Thymus (tissue), 11 donors: ENCODE results near the gene UBE2O. TPM values are rescaled to one million over a fixed set of nuclear protein-coding genes. Genes with fewer than 3 reads are reported as not detected.
A peak's percentile ranks its signal among the peaks of the same experiment; 100 is the strongest.
"Not testable (repeated sequence)": the region's sequence is repeated elsewhere in the genome, so short reads cannot be mapped to it uniquely, and the experiment has no call there.

ENCODE experiments used
- DNase-seq, 9 donors: peaks; one replicate each; pipeline ENCODE4 v3.0.0-alpha.2; 2013; ENCODE audit warnings: low spot score in 9 of 9, low read depth in 6 of 9, missing footprints in 1 of 9
- H3K27ac ChIP-seq, 2 donors: one replicate each; pipeline ENCODE4 v1.5.1; 2013; ENCODE audit warnings: control low read depth in 1 of 2, low read depth in 1 of 2, low read length in 1 of 2, mild to moderate bottlenecking in 1 of 2, moderate library complexity in 1 of 2
- H3K27me3 ChIP-seq, 2 donors: one replicate each; pipeline ENCODE4 v1.5.1; 2013; ENCODE audit warnings: low read length in 1 of 2; ENCODE audit not compliant: control insufficient read depth in 2 of 2, insufficient read depth in 1 of 2
- H3K36me3 ChIP-seq, 2 donors: one replicate each; pipeline ENCODE4 v1.5.1; 2013; ENCODE audit warnings: low read length in 1 of 2, mild to moderate bottlenecking in 1 of 2, moderate library complexity in 1 of 2; ENCODE audit not compliant: control insufficient read depth in 2 of 2, insufficient read depth in 2 of 2
- H3K4me1 ChIP-seq, 2 donors: one replicate each; pipeline ENCODE4 v1.5.1; 2013; ENCODE audit warnings: low read length in 2 of 2; ENCODE audit not compliant: control insufficient read depth in 2 of 2, insufficient read depth in 2 of 2
- H3K4me3 ChIP-seq, 2 donors: one replicate each; pipeline ENCODE4 v1.5.1; 2013; ENCODE audit warnings: low read length in 2 of 2, control low read depth in 1 of 2, mild to moderate bottlenecking in 1 of 2
- H3K9me3 ChIP-seq, 2 donors: one replicate each; pipeline ENCODE4 v1.5.1; 2013; ENCODE audit warnings: low read length in 1 of 2, mild to moderate bottlenecking in 1 of 2; ENCODE audit not compliant: control insufficient read depth in 2 of 2, insufficient read depth in 1 of 2
- WGBS: extraction: QIAGEN DNeasy Blood & Tissue Kit; methylation state at CpG from one replicate; pipeline ENCODE4 v1.1.7; 2013; 5-methylcytosine and 5-hydroxymethylcytosine counted together
- polyA plus RNA-seq: library from polyadenylated mRNA; stranded (reverse); fragments of 200-250 nt; gene quantifications from one replicate; pipeline ENCODE4 v1.2.3, GENCODE V29; 2013
- total RNA-seq: library from RNA; stranded (reverse); fragments of 120-200 nt; gene quantifications from one replicate; pipeline ENCODE4 v1.2.4, GENCODE V29; 2013
- donor health status: healthy.

Gene UBE2O
- total and polyA plus RNA-seq, 2 donors, result 8.8 to 11.1 TPM

DNA sequence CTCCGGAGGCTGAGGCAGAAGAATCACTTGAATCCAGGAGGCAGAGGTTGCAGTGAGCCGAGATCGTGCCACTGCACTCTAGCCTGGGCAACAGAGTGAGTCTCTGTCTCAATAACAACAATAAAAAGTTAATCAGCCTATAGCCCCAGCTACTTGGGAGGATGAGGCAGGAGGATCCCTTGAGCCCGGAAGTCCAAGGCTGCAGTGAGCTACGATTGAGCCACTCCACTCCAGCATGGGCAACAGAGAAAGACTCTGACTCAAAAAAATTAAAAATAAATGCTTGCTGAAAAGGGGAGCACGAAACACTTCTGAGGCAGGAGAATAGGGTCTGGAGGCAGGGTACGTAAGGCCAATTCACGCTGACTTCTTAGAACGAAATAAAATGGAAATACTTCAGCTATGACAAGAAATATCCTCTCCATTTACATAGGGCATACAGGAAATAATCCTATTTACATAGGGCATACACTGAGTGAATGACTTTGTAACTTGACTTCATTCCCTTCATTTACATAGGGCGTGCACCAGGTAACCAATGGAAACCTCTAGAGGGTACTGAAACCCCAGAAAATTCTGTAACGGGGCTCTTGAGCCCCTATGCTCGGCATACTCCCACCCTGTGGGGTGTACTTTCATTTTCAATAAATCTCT, 96.0 kb downstream of the UBE2O start:
- no peak for DNase-seq
- Histone ChIP-seq H3K4me1 (peaks cover 5 to 13% of the 10 kb centered on the region in 2 donors), H3K9me3 (no peaks in the 10 kb centered on the region), H3K27me3 (peaks cover 0 to 7% of the 10 kb centered on the region in 2 donors), H3K4me3 (no peak overlapping the region), H3K27ac (no peak overlapping the region), H3K36me3 (no peaks in the 10 kb centered on the region)
- 90% methylated on average over 12 of the region's 12 CpGs for WGBS

- H3K27ac ChIP-seq, result no peak overlapping the region
- H3K36me3 ChIP-seq, result no peaks in the 10 kb centered on the region
- no peaks in the 10 kb centered on the region for H3K9me3 ChIP-seq
- no peak overlapping the region for H3K4me3 ChIP-seq
- peaks cover 5 to 13% of the 10 kb centered on the region in 2 donors for H3K4me1 ChIP-seq
- WGBS, result 63% methylated on average over 13 of the region's 13 CpGs
- peak in 1 of 9 donors; percentile 10 for DNase-seq
- H3K27me3 ChIP-seq, result peaks cover 0 to 7% of the 10 kb centered on the region in 2 donors
These were observed 98.1 kb downstream of the UBE2O start for GRCh38 chr17:76354747-76355310.

- H3K9me3 ChIP-seq, result no peaks in the 10 kb centered on the region
- peak overlapping the region; percentile 75 to 76 for H3K4me3 ChIP-seq
- WGBS, result 3% methylated on average over 18 of the region's 18 CpGs
- peak overlapping the region in 1 of 2 donors; percentile 84 for H3K27ac ChIP-seq
- H3K4me1 ChIP-seq, result peaks cover 5 to 13% of the 10 kb centered on the region in 2 donors
- peaks cover 0 to 7% of the 10 kb centered on the region in 2 donors for H3K27me3 ChIP-seq
- no peaks in the 10 kb centered on the region for H3K36me3 ChIP-seq
- DNase-seq, result no peak
These were observed 98.6 kb downstream of the UBE2O start for GRCh38 chr17:76354317-76354729.

DNA sequence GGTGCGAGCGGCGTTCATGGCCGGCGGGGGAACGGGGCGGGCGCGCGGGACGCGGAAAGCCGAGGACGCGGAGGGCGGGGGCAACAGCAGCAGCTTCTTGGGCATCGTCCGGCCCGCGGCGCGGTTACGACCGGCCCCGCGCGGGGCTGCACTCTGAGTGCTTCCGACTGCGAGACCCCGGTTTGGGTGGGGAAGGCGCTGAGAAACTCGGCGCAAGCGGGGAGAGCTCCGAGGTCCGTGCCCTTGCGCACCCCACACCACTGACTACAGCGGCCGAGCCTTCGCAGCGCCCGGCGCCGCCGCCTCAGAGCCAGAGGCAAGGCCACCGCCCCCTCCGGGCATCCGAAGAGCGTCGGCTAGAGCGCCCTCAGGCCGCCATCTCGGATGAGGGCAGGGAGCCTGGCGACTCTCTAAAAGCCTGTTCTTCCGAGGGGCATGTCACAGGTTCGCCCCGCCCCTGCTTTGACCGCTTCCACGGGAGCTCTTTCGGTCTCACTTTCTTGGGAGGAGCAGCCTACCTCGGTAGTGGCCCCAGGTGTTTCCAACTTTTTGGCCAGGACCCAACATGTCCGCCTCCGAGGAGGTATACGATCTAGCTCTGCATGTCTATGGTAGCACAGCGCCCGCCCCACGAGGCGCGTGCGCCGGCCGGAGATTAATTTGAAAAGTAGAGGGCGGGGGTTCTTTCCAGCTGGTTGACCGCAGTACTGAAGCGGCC, 99.2 kb downstream of the UBE2O start, which contains the start of gene PRPSAP1:
Gene PRPSAP1, minus strand, starts transcription at position 318 of the 718 bp plus-strand sequence. Its CDS starts 213 bp downstream, at position 105.
- under 1% methylated on average over 75 of the region's 75 CpGs for WGBS
- Histone ChIP-seq H3K4me3 (peak within 1 kb of the TSS; percentile 75 to 76), H3K27me3 (peaks cover 0 to 7% of the 10 kb centered on the region in 2 donors), H3K9me3 (no peaks in the 10 kb centered on the region), H3K4me1 (peaks cover 5 to 13% of the 10 kb centered on the region in 2 donors), H3K36me3 (no peaks in the 10 kb centered on the region), H3K27ac (peak within 1 kb of the TSS; percentile 83 to 84)
- peak; percentile 63 to 94 (median 82) for DNase-seq

DNA sequence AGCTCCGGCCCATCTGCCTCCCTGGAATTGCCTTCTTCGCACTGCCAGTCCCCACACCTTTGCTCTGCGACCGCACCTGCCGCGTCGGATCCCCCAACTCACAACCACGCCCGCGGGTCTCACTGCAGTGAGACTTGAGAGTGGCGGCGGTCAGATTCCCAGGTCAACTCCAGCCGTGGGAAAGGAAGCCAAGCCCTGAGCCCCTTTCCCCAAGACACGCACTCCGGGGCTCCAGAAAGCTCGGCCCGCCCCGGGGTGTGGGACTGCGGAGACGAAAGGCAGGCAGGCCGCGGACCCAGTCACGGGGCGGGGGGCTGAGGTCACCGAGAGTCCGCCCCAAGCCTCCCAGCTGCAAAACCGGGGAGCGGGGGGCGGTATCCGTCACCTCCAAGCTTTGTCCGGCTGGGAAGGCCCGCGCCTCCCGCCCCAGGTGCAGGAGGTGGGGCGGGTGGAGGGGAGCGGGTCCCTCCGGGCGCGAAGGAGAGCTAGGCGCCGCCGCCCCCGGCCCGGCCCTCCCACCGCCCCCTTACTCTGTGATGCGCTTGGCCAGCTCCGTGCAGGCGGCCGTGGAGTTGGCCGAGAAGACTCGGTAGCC, 99.9 kb downstream of the UBE2O start:
- Histone ChIP-seq H3K4me3 (peak overlapping the region; percentile 75 to 76), H3K27ac (peak overlapping the region in 1 of 2 donors; percentile 84), H3K27me3 (peaks cover 0 to 7% of the 10 kb centered on the region in 2 donors), H3K9me3 (no peaks in the 10 kb centered on the region), H3K36me3 (no peaks in the 10 kb centered on the region), H3K4me1 (peaks cover 5 to 13% of the 10 kb centered on the region in 2 donors)
- peak in 1 of 9 donors; percentile 19 for DNase-seq
- under 1% methylated on average over 51 of the region's 51 CpGs for WGBS

DNA sequence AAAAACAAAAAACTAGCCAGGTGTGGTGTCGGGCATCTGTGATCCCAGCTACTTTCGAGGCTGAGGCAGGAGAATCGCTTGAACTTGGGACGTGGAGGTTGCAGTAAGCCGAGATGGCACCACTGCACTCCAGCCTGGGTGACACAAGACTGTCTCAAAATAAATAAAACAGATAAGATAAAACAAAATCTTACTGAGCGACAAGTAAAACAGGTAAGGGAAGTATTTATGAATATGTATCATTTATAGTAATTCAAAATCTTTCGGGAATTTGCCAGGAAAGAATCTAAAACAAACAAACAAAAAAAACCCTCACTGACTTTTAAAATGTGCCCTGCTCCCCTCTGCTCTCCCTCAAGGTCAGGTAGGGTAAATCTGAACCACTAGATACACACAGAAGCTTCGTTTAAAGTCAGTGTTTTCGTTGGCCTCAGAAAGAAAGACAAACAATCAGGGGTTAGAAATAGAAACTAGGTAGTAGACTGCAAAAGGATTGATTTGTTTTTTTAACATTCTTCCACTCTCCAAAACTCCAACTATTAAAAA, 101.4 kb downstream of the UBE2O start:
- Histone ChIP-seq H3K36me3 (peaks cover 3 to 5% of the 10 kb centered on the region in 2 donors), H3K9me3 (no peaks in the 10 kb centered on the region), H3K4me3 (no peak overlapping the region), H3K4me1 (peaks cover 5 to 13% of the 10 kb centered on the region in 2 donors), H3K27me3 (peaks cover 0 to 7% of the 10 kb centered on the region in 2 donors), H3K27ac (no peak overlapping the region)
- 95% methylated on average over 9 of the region's 9 CpGs for WGBS
- DNase-seq, result no peak

GRCh38 chr17:76350463-76350862, 102.5 kb downstream of the UBE2O start:
- peaks cover 5 to 13% of the 10 kb centered on the region in 2 donors for H3K4me1 ChIP-seq
- no peak overlapping the region for H3K27ac ChIP-seq
- no peak overlapping the region for H3K4me3 ChIP-seq
- no peaks in the 10 kb centered on the region for H3K9me3 ChIP-seq
- H3K36me3 ChIP-seq, result peaks cover 10 to 15% of the 10 kb centered on the region in 2 donors
- WGBS, result 98% methylated on average over 5 of the region's 5 CpGs
- no peak for DNase-seq
- peaks cover 0 to 7% of the 10 kb centered on the region in 2 donors for H3K27me3 ChIP-seq

GRCh38 chr17:76346936-76347335, 106.0 kb downstream of the UBE2O start:
- H3K9me3 ChIP-seq, H3K27me3 ChIP-seq, H3K4me3 ChIP-seq, DNase-seq, H3K27ac ChIP-seq, H3K4me1 ChIP-seq: not testable (repeated sequence)
- peaks cover 25 to 28% of the 10 kb centered on the region in 2 donors for H3K36me3 ChIP-seq
- 98% methylated on average over 11 of the region's 11 CpGs for WGBS
